GM23248 (cell line): ENCODE data around the gene AGAP1. TPM values are rescaled to one million over a fixed set of nuclear protein-coding genes. Genes with fewer than 3 reads are reported as not detected.

Source experiments
- DNase-seq: peaks from one replicate; pipeline ENCODE4 v3.0.0-alpha.2; 2015
- H2AFZ ChIP-seq: fragments of 200-600 bp; sonication (generic); 2 replicates; pipeline ENCODE4 v1.6.1; 2016; ENCODE audit warnings: antibody characterized with exemption
- H3F3A ChIP-seq: fragments of 200-600 bp; sonication (generic); 2 replicates; pipeline ENCODE4 v1.6.1; 2016; ENCODE audit warnings: mild to moderate bottlenecking, antibody characterized with exemption, mixed run types; ENCODE audit not compliant: insufficient read depth
- H3K27ac ChIP-seq: fragments of 200-600 bp; sonication (generic); 2 replicates; pipeline ENCODE4 v1.5.1; 2016; ENCODE audit warnings: mild to moderate bottlenecking
- H3K27me3 ChIP-seq: fragments of 200-600 bp; sonication (generic); replicated peaks from 2 replicates; pipeline ENCODE4 v1.6.1; 2016; ENCODE audit warnings: mild to moderate bottlenecking; ENCODE audit not compliant: insufficient read depth
- H3K36me3 ChIP-seq: fragments of 200-600 bp; sonication (generic); 2 replicates; pipeline ENCODE4 v1.6.1; 2016; ENCODE audit warnings: low read depth, mild to moderate bottlenecking
- H3K4me1 ChIP-seq: fragments of 200-600 bp; sonication (generic); 2 replicates; pipeline ENCODE4 v1.6.1; 2016; ENCODE audit warnings: mild to moderate bottlenecking; ENCODE audit not compliant: insufficient read depth
- H3K4me2 ChIP-seq: fragments of 200-600 bp; sonication (generic); one replicate; pipeline ENCODE4 v1.6.1; 2016; ENCODE audit warnings: mild to moderate bottlenecking; ENCODE audit not compliant: unreplicated experiment
- H3K4me3 ChIP-seq: fragments of 200-600 bp; sonication (generic); 2 replicates; pipeline ENCODE4 v1.5.1; 2016; ENCODE audit warnings: mild to moderate bottlenecking
- H3K79me2 ChIP-seq: fragments of 200-600 bp; sonication (generic); 2 replicates; pipeline ENCODE4 v1.6.1; 2016; ENCODE audit warnings: mild to moderate bottlenecking; ENCODE audit not compliant: insufficient read depth
- H3K9ac ChIP-seq: fragments of 200-600 bp; sonication (generic); 2 replicates; pipeline ENCODE4 v1.6.1; 2016; ENCODE audit warnings: mild to moderate bottlenecking
- H3K9me2 ChIP-seq: fragments of 200-600 bp; sonication (generic); 2 replicates; pipeline ENCODE4 v1.6.1; 2016; ENCODE audit warnings: mixed run types, mild to moderate bottlenecking, moderate library complexity; ENCODE audit not compliant: insufficient read depth
- H3K9me3 ChIP-seq: fragments of 200-600 bp; sonication (generic); one replicate; pipeline ENCODE4 v1.6.1; 2017; ENCODE audit warnings: low read depth
- H4K20me1 ChIP-seq: fragments of 200-600 bp; sonication (generic); 2 replicates; pipeline ENCODE4 v1.6.0; 2016; ENCODE audit not compliant: insufficient read depth
- EZH2 ChIP-seq: fragments of 200-600 bp; sonication (generic); IDR thresholded peaks from 2 replicates; pipeline ENCODE4 v1.6.1; 2018; ENCODE audit warnings: antibody characterized with exemption, mild to moderate bottlenecking; ENCODE audit not compliant: insufficient read depth, poor library complexity, severe bottlenecking
- EZH2phosphoT487 ChIP-seq: fragments of 200-600 bp; sonication (generic); IDR thresholded peaks from 2 replicates; pipeline ENCODE4 v1.6.1; 2018; ENCODE audit warnings: antibody characterized with exemption, moderate library complexity, mild to moderate bottlenecking, low read depth; ENCODE audit not compliant: insufficient read depth
- WGBS, 2 experiments: methylation state at CpG; one replicate each; pipeline ENCODE4 v1.1.6; 2015 to 2017; ENCODE audit warnings: low lambda C conversion rate in 2 of 2, low coverage in 1 of 2; ENCODE audit errors: missing lambda C conversion rate in 2 of 2; 5-methylcytosine and 5-hydroxymethylcytosine counted together
- in situ Hi-C: fragments of 300-500 bp; cut with MboI; formaldehyde crosslinking; loops from 2 replicates; pipeline ENCODE4 v1.15.0; 2020
- polyA plus RNA-seq: library from polyadenylated mRNA; unstranded; fragments of >200 nt; fragmentation: Nextera tagmentation; extraction: Ambion mirVana; gene quantifications from 2 replicates; pipeline ENCODE4 v1.2.1, GENCODE V29; 2016
- total RNA-seq: library from RNA; depleted of rRNA; stranded (reverse); fragments of >200 nt; shearing (Covaris generic); gene quantifications from 2 replicates; pipeline ENCODE4 v1.2.3, GENCODE V29; 2014

Gene AGAP1
- total and polyA plus RNA-seq, 2 experiments from 2014 or later: 2.2 to 9.9 TPM

GRCh38 chr2:235893129-235893698 lies 399.4 kb downstream of the AGAP1 start:
- H3K27ac ChIP-seq: no peak overlapping the region

GRCh38 chr2:235894839-235895238 lies 401.0 kb downstream of the AGAP1 start:
- no peak overlapping the region for H3K9ac ChIP-seq
- H4K20me1 ChIP-seq: no peaks in the 10 kb centered on the region
- in situ Hi-C loops: no loop called here
- H3K27me3 ChIP-seq: no peaks in the 10 kb centered on the region
- no peaks in the 10 kb centered on the region for H3F3A ChIP-seq
- no peak for DNase-seq
- 95 to 97% methylated on average over 10 of the region's 10 CpGs for WGBS, 2 experiments
- no peak overlapping the region for H3K27ac ChIP-seq
- no peaks in the 10 kb centered on the region for H3K9me2 ChIP-seq
- TF ChIP-seq EZH2: no peak
- TF ChIP-seq EZH2phosphoT487: no peak
- H2AFZ ChIP-seq: no peak overlapping the region
- no peak overlapping the region for H3K4me3 ChIP-seq
- no peaks in the 10 kb centered on the region for H3K79me2 ChIP-seq
- no peak overlapping the region for H3K4me2 ChIP-seq
- H3K9me3 ChIP-seq: no peaks in the 10 kb centered on the region
- H3K4me1 ChIP-seq: no peaks in the 10 kb centered on the region
- H3K36me3 ChIP-seq: no peaks in the 10 kb centered on the region

More at GRCh38 chr2:235893129-235893698, 399.4 kb downstream of the AGAP1 start:
- Histone ChIP-seq H3K79me2 (no peaks in the 10 kb centered on the region), H3K27me3 (no peaks in the 10 kb centered on the region), H3K4me2 (no peak overlapping the region), H3K36me3 (no peaks in the 10 kb centered on the region), H2AFZ (no peak overlapping the region), H3K4me3 (no peak overlapping the region), H3K4me1 (no peaks in the 10 kb centered on the region), H3K9me2 (no peaks in the 10 kb centered on the region), H3K9ac (no peak overlapping the region), H4K20me1 (no peaks in the 10 kb centered on the region), H3F3A (no peaks in the 10 kb centered on the region), H3K9me3 (no peaks in the 10 kb centered on the region)
- DNase-seq: no peak
- WGBS, 2 experiments: 95 to 96% methylated on average over 26 of the region's 27 CpGs
- TF ChIP-seq EZH2 (no peak), EZH2phosphoT487 (no peak)
- in situ Hi-C loops: no loop called here

GRCh38 chr2:235896061-235896460 lies 402.2 kb downstream of the AGAP1 start:
- no peak overlapping the region for H3K4me2 ChIP-seq
- no peak overlapping the region for H3K9ac ChIP-seq
- H3F3A ChIP-seq: no peaks in the 10 kb centered on the region
- no peaks in the 10 kb centered on the region for H3K27me3 ChIP-seq
- H4K20me1 ChIP-seq: no peaks in the 10 kb centered on the region
- 95 to 96% methylated on average over 2 of the region's 2 CpGs for WGBS, 2 experiments
- DNase-seq: no peak
- in situ Hi-C loops: no loop called here
- no peak overlapping the region for H3K4me3 ChIP-seq
- no peaks in the 10 kb centered on the region for H3K9me3 ChIP-seq
- H2AFZ ChIP-seq: no peak overlapping the region
- no peaks in the 10 kb centered on the region for H3K4me1 ChIP-seq
- no peak for TF ChIP-seq EZH2
- no peak for TF ChIP-seq EZH2phosphoT487
- no peaks in the 10 kb centered on the region for H3K9me2 ChIP-seq
- H3K79me2 ChIP-seq: no peaks in the 10 kb centered on the region
- no peak overlapping the region for H3K27ac ChIP-seq
- H3K36me3 ChIP-seq: no peaks in the 10 kb centered on the region

GRCh38 chr2:235897992-235898391 lies 404.1 kb downstream of the AGAP1 start:
- no peaks in the 10 kb centered on the region for H4K20me1 ChIP-seq
- TF ChIP-seq EZH2phosphoT487: no peak
- TF ChIP-seq EZH2: no peak
- H3K79me2 ChIP-seq: no peaks in the 10 kb centered on the region
- H2AFZ ChIP-seq: no peak overlapping the region
- WGBS, 2 experiments: 83 to 84% methylated on average over 8 of the region's 8 CpGs
- no peak overlapping the region for H3K4me2 ChIP-seq
- no peaks in the 10 kb centered on the region for H3F3A ChIP-seq
- no peak overlapping the region for H3K4me3 ChIP-seq
- H3K9me2 ChIP-seq: no peaks in the 10 kb centered on the region
- no peaks in the 10 kb centered on the region for H3K4me1 ChIP-seq
- H3K9me3 ChIP-seq: no peaks in the 10 kb centered on the region
- no peaks in the 10 kb centered on the region for H3K36me3 ChIP-seq
- in situ Hi-C loops: no loop called here
- H3K9ac ChIP-seq: no peak overlapping the region
- H3K27me3 ChIP-seq: no peaks in the 10 kb centered on the region
- H3K27ac ChIP-seq: no peak overlapping the region
- no peak for DNase-seq

GRCh38 chr2:235898766-235899165 lies 404.9 kb downstream of the AGAP1 start:
- in situ Hi-C loops: no loop called here
- Histone ChIP-seq H3K36me3 (no peaks in the 10 kb centered on the region), H3K9me2 (no peaks in the 10 kb centered on the region), H3K9ac (no peak overlapping the region), H3K79me2 (no peaks in the 10 kb centered on the region), H3K27ac (no peak overlapping the region), H3F3A (no peaks in the 10 kb centered on the region), H3K4me2 (no peak overlapping the region), H2AFZ (no peak overlapping the region), H3K4me3 (no peak overlapping the region), H3K9me3 (no peaks in the 10 kb centered on the region), H4K20me1 (no peaks in the 10 kb centered on the region), H3K4me1 (no peaks in the 10 kb centered on the region), H3K27me3 (no peaks in the 10 kb centered on the region)
- no peak for DNase-seq
- 88 to 94% methylated on average over 4 of the region's 4 CpGs for WGBS, 2 experiments
- TF ChIP-seq EZH2phosphoT487: no peak
- no peak for TF ChIP-seq EZH2
